ENCODE data around the gene GCNT1. TPM values are rescaled to one million over a fixed set of nuclear protein-coding genes. Genes with fewer than 3 reads are reported as not detected.

GCNT1 gene
- total RNA-seq, 1 experiment from 2014 or later: 18.9 TPM

DNA sequence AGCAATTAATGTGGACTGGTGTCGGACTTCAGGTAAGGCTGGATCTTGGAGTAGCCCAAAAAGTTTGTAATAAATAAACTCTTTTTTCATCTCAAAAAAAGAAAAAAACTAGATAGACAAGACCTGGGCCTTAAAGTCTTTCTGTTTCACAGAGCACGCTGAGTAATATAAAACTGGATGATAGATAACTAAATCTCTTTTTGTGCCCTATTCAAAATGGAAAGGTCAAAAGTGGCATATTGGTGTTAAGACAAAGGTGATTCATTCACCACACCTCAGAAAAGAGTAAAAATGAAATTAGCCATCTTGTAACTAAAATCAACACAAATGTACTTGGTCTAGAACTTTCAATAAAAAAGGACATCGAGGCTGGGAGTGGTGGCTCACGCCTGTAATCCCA lies 34.5 kb upstream of the GCNT1 start:
- BruUV-seq (replicated peaks): no TSS peak
- Mint-ChIP-seq H3K36me3 (ENCODE audit: insufficient read depth, unreplicated experiment) (no peaks in the 10 kb centered on the region), H3K27ac (ENCODE audit: unreplicated experiment) (no peak overlapping the region), H3K4me1 (ENCODE audit: low read depth, unreplicated experiment) (peaks cover 6% of the 10 kb centered on the region), H3K9me3 (ENCODE audit: unreplicated experiment) (no peaks in the 10 kb centered on the region), H3K27me3 (ENCODE audit: insufficient read depth, unreplicated experiment) (no peaks in the 10 kb centered on the region), H3K4me3 (ENCODE audit: unreplicated experiment) (no peak overlapping the region)
- DNase-seq: no peak
- Histone ChIP-seq H3K27me3 (replicated peaks; ENCODE audit: control insufficient read depth, insufficient read depth, low read length) (no peaks in the 10 kb centered on the region), H3K4me3 (ENCODE audit: low read depth, low read length) (no peak overlapping the region), H3K36me3 (ENCODE audit: control insufficient read depth, insufficient read depth, low read length) (no peaks in the 10 kb centered on the region), H3K9me3 (no peaks in the 10 kb centered on the region), H3K4me1 (no peaks in the 10 kb centered on the region)
- ChIA-PET POLR2A (no interaction called here), CTCF (interaction anchor here (0.6 kb wide), 1 partner anchor 288 kb away, joined by 4 read pairs; no protein-coding TSS in a partner anchor)
- intact Hi-C loops (cut with micrococcal nuclease; ENCODE audit: unreplicated experiment): no loop called here
- TF ChIP-seq CTCF (IDR thresholded peaks at IDR 0.05; ENCODE audit: insufficient read depth in 1 of 2, low read depth in 1 of 2, low read length in 1 of 2, severe bottlenecking in 1 of 2, unreplicated experiment in 1 of 2): no peak

DNA sequence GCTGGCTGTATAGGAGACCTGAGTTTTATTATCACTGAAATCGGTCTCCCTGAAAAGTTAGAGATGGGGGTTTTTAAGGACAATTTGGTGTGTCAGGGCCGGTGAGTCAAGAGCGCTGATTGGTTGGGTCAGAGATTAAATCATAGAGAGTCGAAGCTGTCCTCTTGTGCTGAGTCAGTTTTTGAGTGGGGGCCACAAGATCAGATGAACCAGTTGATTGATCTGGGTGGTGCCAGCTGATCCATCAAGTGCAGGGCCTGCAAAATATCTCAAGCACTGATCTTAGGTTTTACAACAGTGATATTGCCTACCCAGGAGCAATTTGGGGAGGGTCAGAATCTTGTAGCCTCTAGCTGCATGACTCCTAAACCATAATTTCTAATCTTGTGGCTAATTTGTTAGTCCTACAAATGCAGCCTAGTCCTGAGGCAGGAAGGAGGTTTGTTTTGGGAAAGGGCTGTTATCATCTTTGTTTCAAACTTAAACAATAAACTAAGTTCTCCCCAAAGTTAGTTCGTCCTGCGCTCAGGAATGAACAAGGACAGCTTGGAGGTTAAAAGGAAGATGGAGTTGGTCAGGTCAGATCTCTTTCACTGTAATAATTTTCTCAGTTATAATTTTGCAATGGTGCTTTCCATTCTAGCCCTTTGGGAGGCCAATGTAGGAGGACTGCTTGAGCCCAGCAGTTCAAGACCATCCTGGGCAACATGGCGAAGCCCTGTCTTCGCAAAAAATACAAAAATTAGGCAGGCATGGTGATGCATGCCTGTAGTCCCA lies 33.1 kb upstream of the GCNT1 start:
- Mint-ChIP-seq H3K4me1 (ENCODE audit: low read depth, unreplicated experiment) (peaks cover 6% of the 10 kb centered on the region), H3K27me3 (ENCODE audit: insufficient read depth, unreplicated experiment) (no peaks in the 10 kb centered on the region), H3K36me3 (ENCODE audit: insufficient read depth, unreplicated experiment) (no peaks in the 10 kb centered on the region), H3K4me3 (ENCODE audit: unreplicated experiment) (no peak overlapping the region), H3K9me3 (ENCODE audit: unreplicated experiment) (no peaks in the 10 kb centered on the region), H3K27ac (ENCODE audit: unreplicated experiment) (no peak overlapping the region)
- no TSS peak for BruUV-seq (replicated peaks)
- TF ChIP-seq CTCF (IDR thresholded peaks at IDR 0.05; ENCODE audit: insufficient read depth in 1 of 2, low read depth in 1 of 2, low read length in 1 of 2, severe bottlenecking in 1 of 2, unreplicated experiment in 1 of 2): no peak
- Histone ChIP-seq H3K9me3 (no peaks in the 10 kb centered on the region), H3K36me3 (ENCODE audit: control insufficient read depth, insufficient read depth, low read length) (no peaks in the 10 kb centered on the region), H3K4me1 (no peaks in the 10 kb centered on the region), H3K27me3 (replicated peaks; ENCODE audit: control insufficient read depth, insufficient read depth, low read length) (no peaks in the 10 kb centered on the region), H3K4me3 (ENCODE audit: low read depth, low read length) (no peak overlapping the region)
- ChIA-PET CTCF (no interaction called here), POLR2A (interaction anchor here (0.6 kb wide), 1 partner anchor 30 kb away, joined by 8 read pairs; no protein-coding TSS in a partner anchor)
- DNase-seq: no peak
- intact Hi-C loops (cut with micrococcal nuclease; ENCODE audit: unreplicated experiment): no loop called here

GRCh38 chr9:76426807-76427419 lies 32.1 kb upstream of the GCNT1 start:
- no peaks in the 10 kb centered on the region for H3K9me3 Mint-ChIP-seq (ENCODE audit: unreplicated experiment)
- Histone ChIP-seq H3K27me3 (replicated peaks; ENCODE audit: control insufficient read depth, insufficient read depth, low read length) (no peaks in the 10 kb centered on the region), H3K9me3 (no peaks in the 10 kb centered on the region), H3K4me1 (no peaks in the 10 kb centered on the region), H3K4me3 (ENCODE audit: low read depth, low read length) (no peak overlapping the region), H3K36me3 (ENCODE audit: control insufficient read depth, insufficient read depth, low read length) (no peaks in the 10 kb centered on the region)
- no peaks in the 10 kb centered on the region for H3K36me3 Mint-ChIP-seq (ENCODE audit: insufficient read depth, unreplicated experiment)
- no TSS peak for BruUV-seq (replicated peaks)
- H3K4me3 Mint-ChIP-seq (ENCODE audit: unreplicated experiment): no peak overlapping the region
- DNase-seq: no peak
- H3K27me3 Mint-ChIP-seq (ENCODE audit: insufficient read depth, unreplicated experiment): no peaks in the 10 kb centered on the region
- ChIA-PET CTCF (no interaction called here), POLR2A (no interaction called here)
- H3K4me1 Mint-ChIP-seq (ENCODE audit: low read depth, unreplicated experiment): peaks cover 6% of the 10 kb centered on the region
- TF ChIP-seq CTCF (IDR thresholded peaks at IDR 0.05; ENCODE audit: insufficient read depth in 1 of 2, low read depth in 1 of 2, low read length in 1 of 2, severe bottlenecking in 1 of 2, unreplicated experiment in 1 of 2): no peak
- intact Hi-C loops (cut with micrococcal nuclease; ENCODE audit: unreplicated experiment): no loop called here
- H3K27ac Mint-ChIP-seq (ENCODE audit: unreplicated experiment): no peak overlapping the region
